Hepatocyte (in vitro differentiated cells): Measurements from ENCODE around the gene ZFPM1. TPM values are rescaled to one million over a fixed set of nuclear protein-coding genes. Genes with fewer than 3 reads are reported as not detected.
A peak's percentile ranks its signal among the peaks of the same experiment; 100 is the strongest.

Source experiments
- DNase-seq: peaks from one replicate; pipeline ENCODE4 v3.0.0-alpha.2; 2016; ENCODE audit warnings: low spot score
- H2AFZ ChIP-seq: fragments of 200-600 bp; sonication (generic); 2 replicates; pipeline ENCODE4 v1.6.0; 2016; ENCODE audit warnings: antibody characterized with exemption, mild to moderate bottlenecking
- H3K27ac ChIP-seq: fragments of 200-600 bp; sonication (generic); 2 replicates; pipeline ENCODE4 v1.5.1; 2016; ENCODE audit warnings: mild to moderate bottlenecking
- H3K27me3 ChIP-seq: fragments of 200-600 bp; sonication (generic); 2 replicates; pipeline ENCODE4 v1.6.1; 2016
- H3K36me3 ChIP-seq: fragments of 200-600 bp; sonication (generic); replicated peaks from 2 replicates; pipeline ENCODE4 v1.5.1; 2016; ENCODE audit warnings: low read depth; ENCODE audit not compliant: insufficient read depth
- H3K4me1 ChIP-seq: fragments of 200-600 bp; sonication (generic); 2 replicates; pipeline ENCODE4 v1.5.1; 2016; ENCODE audit warnings: mild to moderate bottlenecking, moderate library complexity; ENCODE audit not compliant: insufficient read depth
- H3K4me2 ChIP-seq: fragments of 200-600 bp; sonication (generic); 2 replicates; pipeline ENCODE4 v1.6.0; 2016
- H3K4me3 ChIP-seq: fragments of 200-600 bp; sonication (generic); 2 replicates; pipeline ENCODE4 v1.5.1; 2016; ENCODE audit warnings: mild to moderate bottlenecking
- H3K79me2 ChIP-seq: fragments of 200-600 bp; sonication (generic); 2 replicates; pipeline ENCODE4 v1.6.0; 2017; ENCODE audit warnings: mild to moderate bottlenecking
- H3K9me2 ChIP-seq: fragments of 200-600 bp; sonication (generic); replicated peaks from 2 replicates; pipeline ENCODE4 v1.6.0; 2017; ENCODE audit warnings: mild to moderate bottlenecking; ENCODE audit not compliant: insufficient read depth
- H3K9me3 ChIP-seq: fragments of 200-600 bp; sonication (generic); 2 replicates; pipeline ENCODE4 v1.5.1; 2016; ENCODE audit warnings: low read depth, mild to moderate bottlenecking
- H4K20me1 ChIP-seq: fragments of 200-600 bp; sonication (generic); 2 replicates; pipeline ENCODE4 v1.6.0; 2016; ENCODE audit warnings: mild to moderate bottlenecking; ENCODE audit not compliant: insufficient read depth, poor library complexity, severe bottlenecking
- EZH2 ChIP-seq: fragments of 200-600 bp; sonication (generic); IDR thresholded peaks from 2 replicates; pipeline ENCODE4 v1.6.1; 2016; ENCODE audit warnings: antibody characterized with exemption, mild to moderate bottlenecking, borderline replicate concordance
- EZH2phosphoT487 ChIP-seq: fragments of 200-600 bp; sonication (generic); IDR thresholded peaks from one replicate; pipeline ENCODE4 v1.6.1; 2018; ENCODE audit warnings: antibody characterized with exemption, mild to moderate bottlenecking, low read depth, moderate library complexity; ENCODE audit not compliant: unreplicated experiment, severe bottlenecking
- WGBS: methylation state at CpG from one replicate; pipeline ENCODE4 v1.1.6; 2016; ENCODE audit warnings: low lambda C conversion rate; ENCODE audit errors: missing lambda C conversion rate; 5-methylcytosine and 5-hydroxymethylcytosine counted together
- polyA plus RNA-seq: library from polyadenylated mRNA; unstranded; fragments of >200 nt; fragmentation: Nextera tagmentation; extraction: Ambion mirVana; gene quantifications from 2 replicates; pipeline ENCODE4 v1.2.1, GENCODE V29; 2016
- total RNA-seq: library from RNA; depleted of rRNA; stranded (reverse); fragments of >200 nt; gene quantifications from 2 replicates; pipeline ENCODE4 v1.2.3, GENCODE V29; 2014
- TF ChIP-seq, protein P1 (sequence below): fragments of 200-600 bp; sonication (generic); IDR thresholded peaks from 2 replicates; pipeline ENCODE4 v1.5.1; 2016; ENCODE audit warnings: antibody characterized with exemption, mild to moderate bottlenecking; ENCODE audit not compliant: poor library complexity

Gene ZFPM1
- total RNA-seq (3.1 and 4.1 TPM in 2 replicates), polyA plus RNA-seq (8.3 and 11.9 TPM in 2 replicates)

DNA sequence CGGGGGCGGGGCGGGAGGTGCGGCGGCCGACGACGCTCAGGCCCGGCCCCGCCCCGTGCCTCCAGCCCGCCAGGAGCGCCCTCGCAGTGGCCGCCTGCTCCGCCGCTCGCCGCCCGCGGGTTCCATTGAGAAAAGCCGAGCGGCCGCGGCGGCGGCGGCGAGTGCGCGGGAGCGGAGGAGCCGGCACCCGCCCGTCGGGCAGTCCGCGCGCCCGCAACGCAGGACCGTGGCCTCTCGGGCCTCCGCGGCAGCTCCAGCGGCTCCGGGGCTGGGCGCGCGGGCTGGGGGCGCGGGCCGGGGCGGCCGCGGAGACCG lies at the start of gene ZFPM1:
ZFPM1 (plus strand) TSS at position 64 of the 315 bp plus-strand sequence. CDS start 359 bp downstream, outside the sequence.
- no peak for TF ChIP-seq EZH2phosphoT487
- no peak for TF ChIP-seq EZH2
- TF ChIP-seq, protein P1, sequence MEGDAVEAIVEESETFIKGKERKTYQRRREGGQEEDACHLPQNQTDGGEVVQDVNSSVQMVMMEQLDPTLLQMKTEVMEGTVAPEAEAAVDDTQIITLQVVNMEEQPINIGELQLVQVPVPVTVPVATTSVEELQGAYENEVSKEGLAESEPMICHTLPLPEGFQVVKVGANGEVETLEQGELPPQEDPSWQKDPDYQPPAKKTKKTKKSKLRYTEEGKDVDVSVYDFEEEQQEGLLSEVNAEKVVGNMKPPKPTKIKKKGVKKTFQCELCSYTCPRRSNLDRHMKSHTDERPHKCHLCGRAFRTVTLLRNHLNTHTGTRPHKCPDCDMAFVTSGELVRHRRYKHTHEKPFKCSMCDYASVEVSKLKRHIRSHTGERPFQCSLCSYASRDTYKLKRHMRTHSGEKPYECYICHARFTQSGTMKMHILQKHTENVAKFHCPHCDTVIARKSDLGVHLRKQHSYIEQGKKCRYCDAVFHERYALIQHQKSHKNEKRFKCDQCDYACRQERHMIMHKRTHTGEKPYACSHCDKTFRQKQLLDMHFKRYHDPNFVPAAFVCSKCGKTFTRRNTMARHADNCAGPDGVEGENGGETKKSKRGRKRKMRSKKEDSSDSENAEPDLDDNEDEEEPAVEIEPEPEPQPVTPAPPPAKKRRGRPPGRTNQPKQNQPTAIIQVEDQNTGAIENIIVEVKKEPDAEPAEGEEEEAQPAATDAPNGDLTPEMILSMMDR: no peak
- WGBS: 0% methylated on average over 4 of the region's 57 CpGs
- peak within 1 kb of the TSS; percentile 76 for H3K27ac ChIP-seq
- H3K79me2 ChIP-seq: peaks cover 46% of the 10 kb centered on the region
- no peaks in the 10 kb centered on the region for H3K36me3 ChIP-seq
- H3K4me3 ChIP-seq: peak within 1 kb of the TSS; percentile 97
- no peaks in the 10 kb centered on the region for H3K9me2 ChIP-seq
- no peak for DNase-seq
- no peaks in the 10 kb centered on the region for H3K27me3 ChIP-seq
- peak within 1 kb of the TSS; percentile 93 for H2AFZ ChIP-seq
- H3K4me1 ChIP-seq: peaks cover 26% of the 10 kb centered on the region
- H3K4me2 ChIP-seq: peak within 1 kb of the TSS; percentile 98
- peaks cover 35% of the 10 kb centered on the region for H4K20me1 ChIP-seq
- no peaks in the 10 kb centered on the region for H3K9me3 ChIP-seq

- Histone ChIP-seq H3K4me3 (no peak overlapping the region), H3K4me1 (peaks cover 13% of the 10 kb centered on the region), H2AFZ (no peak overlapping the region), H3K27ac (no peak overlapping the region), H3K27me3 (no peaks in the 10 kb centered on the region), H3K9me3 (no peaks in the 10 kb centered on the region), H4K20me1 (no peaks in the 10 kb centered on the region), H3K9me2 (no peaks in the 10 kb centered on the region), H3K4me2 (no peak overlapping the region), H3K79me2 (no peaks in the 10 kb centered on the region), H3K36me3 (no peaks in the 10 kb centered on the region)
- TF ChIP-seq, protein P1: peak; percentile 8
- no peak for TF ChIP-seq EZH2phosphoT487
- 83% methylated on average over 22 of the region's 22 CpGs for WGBS
- no peak for DNase-seq
Measured at GRCh38 chr16:88403794-88404581, 49.1 kb upstream of the ZFPM1 start.

DNA sequence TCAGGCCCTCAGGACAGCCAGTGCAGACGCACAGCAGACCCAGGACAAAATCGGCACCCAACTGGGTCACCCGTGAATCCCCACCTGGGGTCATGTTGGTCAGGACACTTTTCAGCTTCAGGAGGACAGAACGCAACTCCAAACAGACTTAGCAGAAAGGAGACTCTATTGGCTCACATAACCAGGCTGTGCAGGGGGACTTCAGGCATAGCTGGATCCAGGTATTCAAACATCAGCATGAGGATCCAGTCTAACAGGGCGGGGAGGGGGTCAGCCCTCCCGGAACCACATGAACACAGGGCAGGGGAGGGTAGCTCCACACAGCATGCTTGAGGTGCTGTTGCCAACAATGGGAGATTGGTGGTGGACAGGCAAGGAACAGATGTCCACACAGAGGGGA lies 48.3 kb upstream of the ZFPM1 start:
- Histone ChIP-seq H3K36me3 (no peaks in the 10 kb centered on the region), H3K27me3 (no peaks in the 10 kb centered on the region), H3K4me3 (no peak overlapping the region), H3K27ac (no peak overlapping the region), H3K9me3 (no peaks in the 10 kb centered on the region), H2AFZ (no peak overlapping the region), H3K4me1 (peaks cover 13% of the 10 kb centered on the region), H3K4me2 (no peak overlapping the region), H3K9me2 (no peaks in the 10 kb centered on the region), H4K20me1 (no peaks in the 10 kb centered on the region), H3K79me2 (no peaks in the 10 kb centered on the region)
- DNase-seq: no peak
- 93% methylated on average over 6 of the region's 6 CpGs for WGBS
- TF ChIP-seq, protein P1: no peak
- no peak for TF ChIP-seq EZH2
- no peak for TF ChIP-seq EZH2phosphoT487
